22Rv1 (cell line): ENCODE data around the gene ENPEP.

Experiments used
- H3K27ac ChIP-seq: fragments of 450-650 bp; 2 replicates; pipeline ENCODE4 v1.5.1; 2017
- CTCF ChIP-seq: fragments of 450-650 bp; IDR thresholded peaks from 2 replicates; pipeline ENCODE4 v1.5.1; 2017; ENCODE audit warnings: mild to moderate bottlenecking
- ZFX ChIP-seq: fragments of 450-650 bp; IDR thresholded peaks from 2 replicates; pipeline ENCODE4 v1.6.1; 2017; ENCODE audit warnings: antibody characterized with exemption, borderline replicate concordance

Gene ENPEP

GRCh38 chr4:110610620-110610939, 134.6 kb downstream of the ENPEP start:
- TF ChIP-seq CTCF: no peak
- no peak for TF ChIP-seq ZFX
- no peak overlapping the region for H3K27ac ChIP-seq

GRCh38 chr4:110610940-110611831, 135.2 kb downstream of the ENPEP start:
- no peak overlapping the region for H3K27ac ChIP-seq
- TF ChIP-seq CTCF (no peak), ZFX (no peak)

- TF ChIP-seq ZFX (no peak), CTCF (no peak)
- no peak overlapping the region for H3K27ac ChIP-seq
Observed at GRCh38 chr4:110611968-110612447, 136.1 kb downstream of the ENPEP start.

- H3K27ac ChIP-seq: no peak overlapping the region
- TF ChIP-seq CTCF (no peak), ZFX (no peak)
Observed at GRCh38 chr4:110612631-110613269, 136.8 kb downstream of the ENPEP start.

GRCh38 chr4:110613745-110614144, 137.8 kb downstream of the ENPEP start:
- H3K27ac ChIP-seq: no peak overlapping the region

GRCh38 chr4:110614173-110614963, 138.4 kb downstream of the ENPEP start:
- TF ChIP-seq CTCF (no peak), ZFX (no peak)
- H3K27ac ChIP-seq: no peak overlapping the region

More at GRCh38 chr4:110613745-110614144, 137.8 kb downstream of the ENPEP start:
- TF ChIP-seq ZFX (no peak), CTCF (no peak)
